PC-9 (cell line): ENCODE data around the gene PLXDC2. TPM values are rescaled to one million over a fixed set of nuclear protein-coding genes. Genes with fewer than 3 reads are reported as not detected.

Experiments
- BruUV-seq: library from RNA; stranded (reverse); fragments of 400-500 nt; replicated peaks from 2 replicates; lab custom pipeline; 2021; lab: Mats Ljungman, UMichigan
- CTCF ChIA-PET: fragments of 300-600 bp; sonication (Branson Sonifier 250); formaldehyde crosslinking; loops from one replicate; lab custom pipeline; 2022; ENCODE audit warnings: antibody characterized with exemption; lab: Charles Lee
- POLR2A ChIA-PET: fragments of 300-600 bp; sonication (Branson Sonifier 250); formaldehyde crosslinking; loops from one replicate; lab custom pipeline; 2022; ENCODE audit warnings: antibody characterized with exemption; ENCODE audit not compliant: unreplicated experiment; lab: Charles Lee
- DNase-seq, 2 experiments: peaks; one replicate each; pipeline versions ENCODE4 v3.0.0 to v3.0.0-alpha.2; 2015 to 2022; ENCODE audit warnings: mixed read lengths in 1 of 2
- H2AFZ ChIP-seq: fragments of 200-600 bp; sonication (generic); 2 replicates; pipeline ENCODE4 v1.8.1; 2017; ENCODE audit warnings: antibody characterized with exemption
- H3F3A ChIP-seq: fragments of 200-600 bp; sonication (generic); 2 replicates; pipeline ENCODE4 v1.8.1; 2017; ENCODE audit warnings: antibody characterized with exemption, mild to moderate bottlenecking, low read depth; ENCODE audit not compliant: insufficient read depth
- H3K27ac ChIP-seq: fragments of 200-600 bp; sonication (generic); 2 replicates; pipeline ENCODE4 v1.6.1; 2016; ENCODE audit warnings: mixed run types
- H3K27me3 ChIP-seq: fragments of 200-600 bp; sonication (generic); 2 replicates; pipeline ENCODE4 v1.6.1; 2016; ENCODE audit warnings: low read depth, mixed run types; ENCODE audit not compliant: insufficient read depth
- H3K36me3 ChIP-seq: fragments of 200-600 bp; sonication (generic); 2 replicates; pipeline ENCODE4 v1.6.1; 2016; ENCODE audit warnings: low read depth, mixed run types
- H3K4me1 ChIP-seq: fragments of 200-600 bp; sonication (generic); replicated peaks from 2 replicates; pipeline ENCODE4 v1.6.1; 2016; ENCODE audit warnings: mixed run types; ENCODE audit not compliant: insufficient read depth
- H3K4me2 ChIP-seq: fragments of 200-600 bp; sonication (generic); 2 replicates; pipeline ENCODE4 v1.6.1; 2017; ENCODE audit warnings: mixed run types
- H3K4me3 ChIP-seq: fragments of 200-600 bp; sonication (generic); 2 replicates; pipeline ENCODE4 v1.6.1; 2016; ENCODE audit warnings: mixed run types
- H3K79me2 ChIP-seq: fragments of 200-600 bp; sonication (generic); 2 replicates; pipeline ENCODE4 v1.6.1; 2017; ENCODE audit warnings: low read depth, mixed run types
- H3K9me2 ChIP-seq: fragments of 200-600 bp; sonication (generic); 2 replicates; pipeline ENCODE4 v1.8.1; 2017; ENCODE audit warnings: mild to moderate bottlenecking; ENCODE audit not compliant: insufficient read depth
- H3K9me3 ChIP-seq: fragments of 200-600 bp; sonication (generic); 2 replicates; pipeline ENCODE4 v1.8.1; 2016; ENCODE audit warnings: low read depth; ENCODE audit not compliant: insufficient read depth
- H4K20me1 ChIP-seq: fragments of 200-600 bp; sonication (generic); 2 replicates; pipeline ENCODE4 v1.8.1; 2017; ENCODE audit not compliant: insufficient read depth
- EZH2 ChIP-seq: fragments of 200-600 bp; sonication (generic); IDR thresholded peaks from 2 replicates; pipeline ENCODE4 v1.8.0; 2017; ENCODE audit warnings: antibody characterized with exemption, low read depth
- intact Hi-C: fragments of 100-400 bp; cut with micrococcal nuclease; formaldehyde crosslinking; loops from one replicate; pipeline ENCODE4 v1.10.0; 2022; ENCODE audit not compliant: unreplicated experiment
- total RNA-seq: library from RNA; stranded (reverse); gene quantifications from 2 replicates; pipeline ENCODE4 v1.2.3, GENCODE V29; 2021
- TF ChIP-seq, protein P1 (sequence below): fragments of 200-600 bp; sonication (generic); conservative IDR thresholded peaks from 2 replicates; pipeline ENCODE4 v1.6.1; 2017; ENCODE audit warnings: mixed run types, antibody characterized with exemption, mild to moderate bottlenecking, moderate library complexity

PLXDC2 gene
- total RNA-seq, 1 experiment from 2014 or later: not detected

DNA sequence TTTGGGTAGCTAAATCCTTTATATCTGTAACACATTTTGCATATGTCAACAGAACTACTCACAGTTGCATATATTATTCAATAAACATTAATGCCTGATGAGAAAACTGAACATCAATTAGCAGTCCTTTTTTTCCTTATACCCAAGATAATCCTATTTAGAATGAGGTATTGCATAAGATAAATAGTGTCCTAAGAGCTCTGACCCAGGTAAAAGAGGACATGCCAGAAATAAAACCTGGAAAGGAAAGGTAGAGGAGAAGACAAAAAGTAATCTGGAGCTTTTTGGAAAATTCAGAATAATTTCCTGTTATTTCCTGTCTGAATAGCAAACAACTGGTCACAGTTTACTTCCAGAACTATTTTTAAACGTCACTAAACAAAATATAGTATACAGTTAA lies 204.4 kb downstream of the PLXDC2 start:
- Histone ChIP-seq H3K27ac (no peak overlapping the region), H3K4me3 (no peak overlapping the region), H3K36me3 (no peaks in the 10 kb centered on the region), H3K79me2 (no peaks in the 10 kb centered on the region), H2AFZ (no peak overlapping the region), H4K20me1 (no peaks in the 10 kb centered on the region), H3F3A (no peaks in the 10 kb centered on the region), H3K9me2 (no peaks in the 10 kb centered on the region), H3K9me3 (no peaks in the 10 kb centered on the region), H3K27me3 (no peaks in the 10 kb centered on the region), H3K4me2 (no peak overlapping the region), H3K4me1 (no peaks in the 10 kb centered on the region)
- ChIA-PET CTCF (no interaction called here), POLR2A (no interaction called here)
- no peak for DNase-seq
- no peak for TF ChIP-seq EZH2
- TF ChIP-seq, protein P1, sequence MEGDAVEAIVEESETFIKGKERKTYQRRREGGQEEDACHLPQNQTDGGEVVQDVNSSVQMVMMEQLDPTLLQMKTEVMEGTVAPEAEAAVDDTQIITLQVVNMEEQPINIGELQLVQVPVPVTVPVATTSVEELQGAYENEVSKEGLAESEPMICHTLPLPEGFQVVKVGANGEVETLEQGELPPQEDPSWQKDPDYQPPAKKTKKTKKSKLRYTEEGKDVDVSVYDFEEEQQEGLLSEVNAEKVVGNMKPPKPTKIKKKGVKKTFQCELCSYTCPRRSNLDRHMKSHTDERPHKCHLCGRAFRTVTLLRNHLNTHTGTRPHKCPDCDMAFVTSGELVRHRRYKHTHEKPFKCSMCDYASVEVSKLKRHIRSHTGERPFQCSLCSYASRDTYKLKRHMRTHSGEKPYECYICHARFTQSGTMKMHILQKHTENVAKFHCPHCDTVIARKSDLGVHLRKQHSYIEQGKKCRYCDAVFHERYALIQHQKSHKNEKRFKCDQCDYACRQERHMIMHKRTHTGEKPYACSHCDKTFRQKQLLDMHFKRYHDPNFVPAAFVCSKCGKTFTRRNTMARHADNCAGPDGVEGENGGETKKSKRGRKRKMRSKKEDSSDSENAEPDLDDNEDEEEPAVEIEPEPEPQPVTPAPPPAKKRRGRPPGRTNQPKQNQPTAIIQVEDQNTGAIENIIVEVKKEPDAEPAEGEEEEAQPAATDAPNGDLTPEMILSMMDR: no peak
- BruUV-seq: no TSS peak
- intact Hi-C loops: no loop called here

DNA sequence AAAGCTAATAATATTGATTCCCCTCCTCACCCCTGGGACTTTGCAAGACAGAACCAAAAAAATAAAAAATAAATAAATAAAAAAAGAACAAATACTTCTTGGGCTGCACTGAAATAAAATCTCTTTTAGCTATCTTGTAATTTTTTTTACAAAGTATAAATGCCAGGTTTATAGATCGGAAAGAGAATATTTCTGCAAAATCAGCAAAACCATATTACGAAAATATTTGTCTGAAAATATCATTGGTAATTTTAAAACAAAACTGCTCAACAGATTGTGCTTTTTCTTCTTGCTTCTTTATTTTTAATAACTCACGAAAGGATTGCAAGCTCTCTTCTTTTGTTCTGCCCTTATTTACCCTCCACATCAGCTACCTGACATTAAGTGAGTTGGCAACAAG lies 213.3 kb downstream of the PLXDC2 start:
- intact Hi-C loops: no loop called here
- Histone ChIP-seq H4K20me1 (no peaks in the 10 kb centered on the region), H3K36me3 (no peaks in the 10 kb centered on the region), H3K9me2 (no peaks in the 10 kb centered on the region), H3K4me3 (no peak overlapping the region), H3K79me2 (no peaks in the 10 kb centered on the region), H2AFZ (no peak overlapping the region), H3K27ac (no peak overlapping the region), H3K9me3 (no peaks in the 10 kb centered on the region), H3F3A (no peaks in the 10 kb centered on the region), H3K27me3 (no peaks in the 10 kb centered on the region), H3K4me2 (no peak overlapping the region), H3K4me1 (no peaks in the 10 kb centered on the region)
- no peak for TF ChIP-seq EZH2
- TF ChIP-seq, protein P1: no peak
- DNase-seq: no peak
- ChIA-PET POLR2A (no interaction called here), CTCF (no interaction called here)
- no TSS peak for BruUV-seq

DNA sequence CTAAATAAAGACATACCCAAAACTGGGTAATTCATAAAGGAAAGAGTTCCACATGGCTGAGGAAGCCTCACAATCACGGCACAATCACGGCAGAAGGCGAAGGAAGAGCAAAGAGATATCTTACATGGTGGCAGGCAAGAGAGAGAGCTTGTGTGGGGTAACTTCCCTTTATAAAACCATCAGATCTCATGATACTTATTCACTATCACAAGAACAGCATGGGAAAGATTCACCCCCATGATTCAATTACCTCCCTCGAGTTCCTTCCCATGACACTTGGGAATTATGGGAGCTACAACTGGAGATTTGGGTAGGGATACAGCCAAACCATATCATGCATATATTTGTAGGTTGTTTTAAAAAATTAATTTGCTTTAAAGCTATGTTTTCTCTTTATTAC lies 217.2 kb downstream of the PLXDC2 start:
- Histone ChIP-seq H3K9me2 (no peaks in the 10 kb centered on the region), H4K20me1 (no peaks in the 10 kb centered on the region), H3K9me3 (no peaks in the 10 kb centered on the region), H3K4me2 (no peak overlapping the region), H2AFZ (no peak overlapping the region), H3K36me3 (no peaks in the 10 kb centered on the region), H3K79me2 (no peaks in the 10 kb centered on the region), H3K4me1 (no peaks in the 10 kb centered on the region), H3K4me3 (no peak overlapping the region), H3F3A (no peaks in the 10 kb centered on the region), H3K27ac (no peak overlapping the region), H3K27me3 (no peaks in the 10 kb centered on the region)
- TF ChIP-seq, protein P1: no peak
- TF ChIP-seq EZH2: no peak
- DNase-seq: no peak
- no TSS peak for BruUV-seq
- ChIA-PET CTCF (no interaction called here), POLR2A (no interaction called here)
- intact Hi-C loops: no loop called here
